Smooth muscle cell (in vitro differentiated cells): ENCODE measurements around the gene ZNF211. TPM values are rescaled to one million over a fixed set of nuclear protein-coding genes. Genes with fewer than 3 reads are reported as not detected.

Source experiments
- DNase-seq: peaks from one replicate; lab custom pipeline; 2025; ENCODE audit not compliant: unreplicated experiment; lab: John Stamatoyannopoulos, UW
- H2AFZ ChIP-seq: fragments of 200-600 bp; sonication (generic); 2 replicates; pipeline ENCODE4 v1.6.0; 2016; ENCODE audit warnings: antibody characterized with exemption, low read depth, mild to moderate bottlenecking
- H3F3A ChIP-seq: fragments of 200-600 bp; sonication (generic); 2 replicates; pipeline ENCODE4 v1.6.0; 2017; ENCODE audit warnings: antibody characterized with exemption, low read depth
- H3K27ac ChIP-seq: fragments of 200-600 bp; sonication (generic); 2 replicates; pipeline ENCODE4 v1.5.1; 2016; ENCODE audit warnings: low read depth, mild to moderate bottlenecking
- H3K27me3 ChIP-seq: fragments of 200-600 bp; sonication (generic); 2 replicates; pipeline ENCODE4 v1.6.1; 2016; ENCODE audit warnings: low read depth, mild to moderate bottlenecking
- H3K36me3 ChIP-seq: fragments of 200-600 bp; sonication (generic); 2 replicates; pipeline ENCODE4 v1.5.1; 2016; ENCODE audit warnings: low read depth
- H3K4me1 ChIP-seq: fragments of 200-600 bp; sonication (generic); 2 replicates; pipeline ENCODE4 v1.5.1; 2016; ENCODE audit warnings: low read depth
- H3K4me2 ChIP-seq: fragments of 200-600 bp; sonication (generic); 2 replicates; pipeline ENCODE4 v1.6.0; 2016; ENCODE audit warnings: mild to moderate bottlenecking
- H3K4me3 ChIP-seq: fragments of 200-600 bp; sonication (generic); 2 replicates; pipeline ENCODE4 v1.5.1; 2016; ENCODE audit warnings: mild to moderate bottlenecking
- H3K79me2 ChIP-seq: fragments of 200-600 bp; sonication (generic); 2 replicates; pipeline ENCODE4 v1.6.0; 2016; ENCODE audit warnings: low read depth, mild to moderate bottlenecking
- H3K9ac ChIP-seq: fragments of 200-600 bp; sonication (generic); 2 replicates; pipeline ENCODE4 v1.6.0; 2016; ENCODE audit warnings: low read depth
- H3K9me3 ChIP-seq: fragments of 200-600 bp; sonication (generic); replicated peaks from 2 replicates; pipeline ENCODE4 v1.5.1; 2016; ENCODE audit warnings: low read depth
- H4K20me1 ChIP-seq: fragments of 200-600 bp; sonication (generic); 2 replicates; pipeline ENCODE4 v1.6.0; 2016; ENCODE audit warnings: low read depth
- WGBS: methylation state at CpG from one replicate; pipeline ENCODE4 v1.1.7; 2016; ENCODE audit warnings: low lambda C conversion rate; 5-methylcytosine and 5-hydroxymethylcytosine counted together
- polyA plus RNA-seq: library from polyadenylated mRNA; unstranded; fragments of >200 nt; fragmentation: Nextera tagmentation; extraction: Ambion mirVana; gene quantifications from 2 replicates; pipeline ENCODE4 v1.2.1, GENCODE V29; 2016
- total RNA-seq: library from RNA; depleted of rRNA; stranded (reverse); fragments of >200 nt; gene quantifications from 2 replicates; pipeline ENCODE4 v1.2.3, GENCODE V29; 2014
- TF ChIP-seq, protein P1 (sequence below): fragments of 200-600 bp; sonication (generic); IDR thresholded peaks from 2 replicates; pipeline ENCODE4 v1.5.1; 2017; ENCODE audit warnings: borderline replicate concordance, mild to moderate bottlenecking, antibody characterized with exemption; ENCODE audit not compliant: insufficient read depth, poor library complexity, severe bottlenecking

Gene ZNF211
- total RNA-seq: 14.1 and 15.7 TPM in 2 replicates
- 10.5 and 12.1 TPM in 2 replicates for polyA plus RNA-seq

DNA sequence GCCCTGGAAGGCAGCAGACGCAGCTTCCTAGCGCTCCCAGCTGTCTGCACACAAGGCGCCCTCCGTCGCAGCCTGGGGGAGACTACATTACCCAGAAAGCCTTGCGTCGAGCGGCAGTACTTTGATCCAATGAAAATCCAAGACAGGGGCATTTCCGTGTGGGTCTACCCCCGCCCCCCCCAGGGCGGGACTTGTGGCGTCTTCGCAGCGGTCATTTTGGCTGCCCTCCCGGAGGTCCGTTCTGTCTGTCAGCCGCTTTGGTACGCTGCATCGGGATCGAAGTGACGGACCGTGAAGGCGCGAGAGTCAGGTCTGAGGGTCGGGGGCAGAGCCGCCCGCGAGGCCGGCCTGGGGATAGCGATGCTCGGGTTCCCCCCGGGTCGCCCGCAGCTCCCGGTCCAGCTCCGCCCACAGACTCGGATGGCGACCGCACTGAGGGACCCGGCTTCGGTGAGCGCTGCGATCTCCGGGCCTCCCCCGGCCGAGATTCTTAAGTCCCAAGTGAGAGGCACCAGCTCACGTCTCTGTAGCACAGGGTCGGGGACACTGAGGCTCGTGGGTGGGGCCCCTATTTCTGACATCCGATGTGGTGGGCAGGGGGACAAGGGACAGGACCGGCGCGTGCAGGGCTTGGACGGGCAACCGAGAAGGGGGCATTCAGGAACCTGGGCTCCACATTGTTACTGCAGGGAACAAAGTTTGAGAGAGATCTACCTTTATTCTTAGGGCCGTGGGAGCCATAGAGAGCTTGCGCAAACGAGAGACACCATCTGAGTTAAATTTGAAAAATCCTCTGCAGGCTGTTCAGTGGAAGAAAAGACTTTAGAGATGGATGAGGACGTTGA is at the start of gene ZNF211:
TSS of gene ZNF211 (plus strand) at position 182 of the 845 bp plus-strand sequence. CDS start at position 361, 179 bp downstream.
- Histone ChIP-seq H3K36me3 (peaks cover 37% of the 10 kb centered on the region), H3K4me2 (peak within 1 kb of the TSS; percentile 85), H3K27me3 (no peaks in the 10 kb centered on the region), H3K9me3 (peaks cover 34% of the 10 kb centered on the region), H3K4me1 (peaks cover 3% of the 10 kb centered on the region), H3K27ac (no peak within 1 kb of the TSS), H3K4me3 (peak within 1 kb of the TSS; percentile 84), H3K79me2 (peaks cover 31% of the 10 kb centered on the region), H3F3A (peaks cover 3% of the 10 kb centered on the region), H4K20me1 (no peaks in the 10 kb centered on the region), H2AFZ (peak within 1 kb of the TSS; percentile 92), H3K9ac (peak within 1 kb of the TSS; percentile 72)
- 3% methylated on average over 58 of the region's 59 CpGs for WGBS
- DNase-seq: peak; percentile 62
- TF ChIP-seq, protein P1, sequence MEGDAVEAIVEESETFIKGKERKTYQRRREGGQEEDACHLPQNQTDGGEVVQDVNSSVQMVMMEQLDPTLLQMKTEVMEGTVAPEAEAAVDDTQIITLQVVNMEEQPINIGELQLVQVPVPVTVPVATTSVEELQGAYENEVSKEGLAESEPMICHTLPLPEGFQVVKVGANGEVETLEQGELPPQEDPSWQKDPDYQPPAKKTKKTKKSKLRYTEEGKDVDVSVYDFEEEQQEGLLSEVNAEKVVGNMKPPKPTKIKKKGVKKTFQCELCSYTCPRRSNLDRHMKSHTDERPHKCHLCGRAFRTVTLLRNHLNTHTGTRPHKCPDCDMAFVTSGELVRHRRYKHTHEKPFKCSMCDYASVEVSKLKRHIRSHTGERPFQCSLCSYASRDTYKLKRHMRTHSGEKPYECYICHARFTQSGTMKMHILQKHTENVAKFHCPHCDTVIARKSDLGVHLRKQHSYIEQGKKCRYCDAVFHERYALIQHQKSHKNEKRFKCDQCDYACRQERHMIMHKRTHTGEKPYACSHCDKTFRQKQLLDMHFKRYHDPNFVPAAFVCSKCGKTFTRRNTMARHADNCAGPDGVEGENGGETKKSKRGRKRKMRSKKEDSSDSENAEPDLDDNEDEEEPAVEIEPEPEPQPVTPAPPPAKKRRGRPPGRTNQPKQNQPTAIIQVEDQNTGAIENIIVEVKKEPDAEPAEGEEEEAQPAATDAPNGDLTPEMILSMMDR: no peak

DNA sequence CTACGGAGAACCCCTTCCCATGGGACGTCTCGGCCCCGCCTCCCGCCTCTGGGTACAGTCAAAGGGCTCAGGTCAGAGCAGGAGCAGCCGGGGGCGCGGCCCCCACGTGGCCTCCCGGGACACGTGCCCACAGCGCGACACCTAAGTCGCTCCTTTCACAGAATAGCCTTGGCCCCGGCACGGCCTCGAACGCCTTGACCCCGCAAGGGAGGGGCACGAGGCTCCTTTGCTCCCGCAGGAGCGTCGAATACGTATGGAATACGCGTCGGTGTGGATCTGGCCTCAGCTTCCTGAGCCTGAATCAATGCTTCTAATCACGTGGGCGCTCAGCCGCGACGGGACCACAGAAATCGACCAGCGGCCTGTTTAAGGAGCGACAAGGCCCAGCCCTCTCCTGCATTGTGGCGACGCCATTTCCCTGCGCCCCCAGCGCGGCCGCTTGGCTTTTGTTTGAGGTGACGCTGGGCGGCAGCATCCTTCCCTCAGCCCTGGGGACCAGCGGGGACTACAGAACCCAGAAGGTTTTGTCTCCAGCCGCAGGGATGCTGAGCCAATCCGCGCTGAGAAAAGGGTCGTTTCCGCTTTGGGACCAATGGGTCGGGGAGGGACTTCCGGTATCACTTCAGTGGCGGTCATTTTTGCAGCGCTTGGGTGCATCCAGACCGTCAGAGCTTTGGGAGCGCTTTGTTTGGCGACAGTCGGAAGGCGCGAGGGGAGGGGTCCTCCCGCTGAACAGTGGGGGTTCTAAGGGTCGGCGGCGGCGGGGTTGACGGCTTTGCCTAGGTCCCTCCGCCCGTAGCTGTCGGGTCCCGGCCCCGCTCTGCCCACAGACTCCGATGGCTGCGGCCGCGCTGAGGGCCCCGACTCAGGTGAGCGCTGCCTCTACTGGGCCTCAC is 49.2 kb upstream of the ZNF211 start, which contains the start of gene ZIK1:
TSS of gene ZIK1 (plus strand) at position 625 of the 896 bp plus-strand sequence. CDS start at position 837, 212 bp downstream.
- H3K36me3 ChIP-seq: peaks cover 6% of the 10 kb centered on the region
- H3K4me3 ChIP-seq: peak within 1 kb of the TSS; percentile 80

DNA sequence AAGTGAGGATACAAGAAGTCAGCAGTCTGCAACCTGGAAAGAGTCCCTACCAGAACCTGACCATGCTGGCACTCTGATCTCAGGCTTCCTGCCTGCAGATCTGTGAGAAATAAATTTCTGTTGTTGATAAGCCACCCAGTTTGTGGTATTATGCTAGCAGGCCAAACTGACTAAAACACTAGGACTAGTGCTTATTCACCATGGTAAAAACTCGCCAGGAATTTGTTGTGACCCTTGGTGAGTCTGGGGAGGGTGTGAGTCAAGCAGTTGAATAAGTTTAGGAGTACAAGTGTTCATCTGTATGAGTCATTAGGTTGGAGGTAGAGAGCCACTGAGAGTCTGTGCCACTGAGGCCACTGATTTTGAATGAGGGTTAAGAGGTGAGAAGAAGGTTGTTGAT is 45.4 kb upstream of the ZNF211 start:
- H3K9me3 ChIP-seq: peaks cover 23% of the 10 kb centered on the region
- no peak overlapping the region for H3K4me2 ChIP-seq
- no peak overlapping the region for H2AFZ ChIP-seq
- no peaks in the 10 kb centered on the region for H3F3A ChIP-seq
- no peak overlapping the region for H3K9ac ChIP-seq
- peaks cover 3% of the 10 kb centered on the region for H3K79me2 ChIP-seq
- H3K36me3 ChIP-seq: peaks cover 36% of the 10 kb centered on the region
- no peaks in the 10 kb centered on the region for H4K20me1 ChIP-seq
- no peak for DNase-seq
- H3K4me1 ChIP-seq: no peaks in the 10 kb centered on the region
- WGBS: 97% methylated on average over 1 of the region's 1 CpG
- H3K4me3 ChIP-seq: no peak overlapping the region
- TF ChIP-seq, protein P1: no peak
- no peak overlapping the region for H3K27ac ChIP-seq
- H3K27me3 ChIP-seq: no peaks in the 10 kb centered on the region

More for the DNA sequence above, 49.2 kb upstream of the ZNF211 start, which contains the start of gene ZIK1:
- peak within 1 kb of the TSS; percentile 95 for H3K4me2 ChIP-seq
- H2AFZ ChIP-seq: peak within 1 kb of the TSS; percentile 92
- 3% methylated on average over 75 of the region's 76 CpGs for WGBS
- H3K27ac ChIP-seq: no peak within 1 kb of the TSS
- H3K27me3 ChIP-seq: no peaks in the 10 kb centered on the region
- TF ChIP-seq, protein P1: no peak
- H4K20me1 ChIP-seq: no peaks in the 10 kb centered on the region
- H3K9me3 ChIP-seq: peaks cover 3% of the 10 kb centered on the region
- no peaks in the 10 kb centered on the region for H3K4me1 ChIP-seq
- no peaks in the 10 kb centered on the region for H3F3A ChIP-seq
- H3K79me2 ChIP-seq: peaks cover 3% of the 10 kb centered on the region
- peak; percentile 22 for DNase-seq
- H3K9ac ChIP-seq: peak within 1 kb of the TSS; percentile 48
